ENCODE results near the gene MYO18A.

The MYO18A gene

GRCh38 chr17:29078183-29079045, 101.8 kb downstream of the MYO18A start:
- Histone ChIP-seq H3K36me3 (ENCODE audit: insufficient read depth, low read length) (peaks cover 70% of the 10 kb centered on the region), H3K79me2 (ENCODE audit: insufficient read depth, low read length) (no peaks in the 10 kb centered on the region), H3K9ac (ENCODE audit: low read depth, low read length) (no peak overlapping the region), H3K4me3 (ENCODE audit: low read depth in 1 of 2, low read length in 2 of 2) (no peak overlapping the region), H4K20me1 (ENCODE audit: insufficient read depth, low read length) (peaks cover 3% of the 10 kb centered on the region), H3K27ac (ENCODE audit: low read length) (no peak overlapping the region), H2AFZ (ENCODE audit: low read depth, low read length) (no peak overlapping the region), H3K9me3 (ENCODE audit: insufficient read depth, low read length, severe bottlenecking) (no peaks in the 10 kb centered on the region), H3K4me2 (ENCODE audit: insufficient read depth, low read length) (no peak overlapping the region), H3K4me1 (ENCODE audit: insufficient read depth, low read length) (no peaks in the 10 kb centered on the region), H3K27me3 (ENCODE audit: insufficient read depth, low read length, poor library complexity) (no peaks in the 10 kb centered on the region)
- DNase-seq (no peak), ATAC-seq (ENCODE audit: insufficient read depth, low read depth) (no peak)
- TF ChIP-seq, protein P1, sequence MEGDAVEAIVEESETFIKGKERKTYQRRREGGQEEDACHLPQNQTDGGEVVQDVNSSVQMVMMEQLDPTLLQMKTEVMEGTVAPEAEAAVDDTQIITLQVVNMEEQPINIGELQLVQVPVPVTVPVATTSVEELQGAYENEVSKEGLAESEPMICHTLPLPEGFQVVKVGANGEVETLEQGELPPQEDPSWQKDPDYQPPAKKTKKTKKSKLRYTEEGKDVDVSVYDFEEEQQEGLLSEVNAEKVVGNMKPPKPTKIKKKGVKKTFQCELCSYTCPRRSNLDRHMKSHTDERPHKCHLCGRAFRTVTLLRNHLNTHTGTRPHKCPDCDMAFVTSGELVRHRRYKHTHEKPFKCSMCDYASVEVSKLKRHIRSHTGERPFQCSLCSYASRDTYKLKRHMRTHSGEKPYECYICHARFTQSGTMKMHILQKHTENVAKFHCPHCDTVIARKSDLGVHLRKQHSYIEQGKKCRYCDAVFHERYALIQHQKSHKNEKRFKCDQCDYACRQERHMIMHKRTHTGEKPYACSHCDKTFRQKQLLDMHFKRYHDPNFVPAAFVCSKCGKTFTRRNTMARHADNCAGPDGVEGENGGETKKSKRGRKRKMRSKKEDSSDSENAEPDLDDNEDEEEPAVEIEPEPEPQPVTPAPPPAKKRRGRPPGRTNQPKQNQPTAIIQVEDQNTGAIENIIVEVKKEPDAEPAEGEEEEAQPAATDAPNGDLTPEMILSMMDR (IDR thresholded peaks at IDR 0.05; ENCODE audit: borderline replicate concordance, extremely low read depth, low read length, poor library complexity, severe bottlenecking), result no peak
- TF ChIP-seq EZH2 (IDR thresholded peaks at IDR 0.05; ENCODE audit: borderline replicate concordance, low read depth, low read length, severe bottlenecking), result no peak

- H3K27ac ChIP-seq (ENCODE audit: low read length), result no peak overlapping the region
- TF ChIP-seq, protein P1 (IDR thresholded peaks at IDR 0.05; ENCODE audit: borderline replicate concordance, extremely low read depth, low read length, poor library complexity, severe bottlenecking), result no peak
- TF ChIP-seq EZH2 (IDR thresholded peaks at IDR 0.05; ENCODE audit: borderline replicate concordance, low read depth, low read length, severe bottlenecking), result no peak
Observed at GRCh38 chr17:29077320-29077719, 102.9 kb downstream of the MYO18A start.

DNA sequence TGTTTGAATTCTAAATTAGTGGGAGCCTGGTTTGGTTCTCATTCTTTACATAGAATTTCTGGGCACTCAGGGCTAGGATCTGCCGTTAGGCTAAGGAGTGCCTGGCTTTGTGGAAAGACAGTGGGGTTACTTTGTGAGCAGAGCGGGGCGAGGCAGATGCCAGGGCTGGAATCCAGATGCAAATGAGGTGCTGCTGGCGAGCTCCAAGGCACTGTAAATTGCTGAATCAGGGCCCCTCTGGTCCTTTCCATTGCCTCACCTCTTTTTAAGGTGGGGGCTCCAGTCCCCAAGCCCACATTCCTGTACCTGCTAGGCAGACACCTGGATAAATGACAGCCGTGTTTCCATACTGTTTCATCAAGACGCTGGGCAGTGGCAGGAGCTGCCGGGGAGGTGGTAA, 103.5 kb downstream of the MYO18A start:
- ATAC-seq (ENCODE audit: insufficient read depth, low read depth) (no peak), DNase-seq (no peak)
- Histone ChIP-seq H4K20me1 (ENCODE audit: insufficient read depth, low read length) (peaks cover 3% of the 10 kb centered on the region), H3K36me3 (ENCODE audit: insufficient read depth, low read length) (peaks cover 55% of the 10 kb centered on the region), H3K27me3 (ENCODE audit: insufficient read depth, low read length, poor library complexity) (no peaks in the 10 kb centered on the region), H3K79me2 (ENCODE audit: insufficient read depth, low read length) (no peaks in the 10 kb centered on the region), H3K27ac (ENCODE audit: low read length) (no peak overlapping the region), H3K4me1 (ENCODE audit: insufficient read depth, low read length) (no peaks in the 10 kb centered on the region), H2AFZ (ENCODE audit: low read depth, low read length) (no peak overlapping the region), H3K4me2 (ENCODE audit: insufficient read depth, low read length) (no peak overlapping the region), H3K4me3 (ENCODE audit: low read depth in 1 of 2, low read length in 2 of 2) (no peak overlapping the region), H3K9me3 (ENCODE audit: insufficient read depth, low read length, severe bottlenecking) (no peaks in the 10 kb centered on the region), H3K9ac (ENCODE audit: low read depth, low read length) (no peak overlapping the region)
- TF ChIP-seq, protein P1 (IDR thresholded peaks at IDR 0.05; ENCODE audit: borderline replicate concordance, extremely low read depth, low read length, poor library complexity, severe bottlenecking), result no peak
- no peak for TF ChIP-seq EZH2 (IDR thresholded peaks at IDR 0.05; ENCODE audit: borderline replicate concordance, low read depth, low read length, severe bottlenecking)

More at GRCh38 chr17:29077320-29077719, 102.9 kb downstream of the MYO18A start:
- peaks cover 61% of the 10 kb centered on the region for H3K36me3 ChIP-seq (ENCODE audit: insufficient read depth, low read length)
- ATAC-seq (ENCODE audit: insufficient read depth, low read depth) (no peak), DNase-seq (no peak)
- no peaks in the 10 kb centered on the region for H3K4me1 ChIP-seq (ENCODE audit: insufficient read depth, low read length)
- H4K20me1 ChIP-seq (ENCODE audit: insufficient read depth, low read length), result peaks cover 3% of the 10 kb centered on the region
- no peak overlapping the region for H2AFZ ChIP-seq (ENCODE audit: low read depth, low read length)
- no peaks in the 10 kb centered on the region for H3K79me2 ChIP-seq (ENCODE audit: insufficient read depth, low read length)
- no peak overlapping the region for H3K4me2 ChIP-seq (ENCODE audit: insufficient read depth, low read length)
- no peak overlapping the region for H3K4me3 ChIP-seq (ENCODE audit: low read depth in 1 of 2, low read length in 2 of 2)
- H3K9me3 ChIP-seq (ENCODE audit: insufficient read depth, low read length, severe bottlenecking), result no peaks in the 10 kb centered on the region
- no peak overlapping the region for H3K9ac ChIP-seq (ENCODE audit: low read depth, low read length)
- H3K27me3 ChIP-seq (ENCODE audit: insufficient read depth, low read length, poor library complexity), result no peaks in the 10 kb centered on the region

All from DND-41 (cell line).